ENCODE results near the gene LRRC51.

Gene LRRC51

DNA sequence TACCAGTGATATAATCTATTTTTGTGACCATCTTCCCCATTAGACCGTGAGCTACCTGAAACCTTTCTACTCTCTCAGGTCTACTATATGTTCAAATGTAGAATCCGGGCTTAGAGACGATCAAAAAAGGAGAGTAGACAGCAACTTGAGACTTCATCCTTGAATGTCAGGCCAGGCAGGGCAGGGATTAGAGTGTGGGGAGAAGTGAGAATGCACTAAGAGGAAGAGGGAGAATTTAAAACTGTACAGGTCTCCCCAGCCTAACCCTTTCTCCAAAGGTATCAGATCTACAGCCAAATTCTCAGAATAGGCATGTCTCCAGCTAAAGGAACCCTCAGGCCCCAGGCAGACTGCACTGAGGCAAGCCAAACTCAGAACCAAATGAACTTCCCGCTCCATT is 21.5 kb downstream of the LRRC51 start:
- H3K9ac ChIP-seq (ENCODE audit: low read length), result peak overlapping the region; percentile 99
- H3K4me3 ChIP-seq (ENCODE audit: low read length), result peak overlapping the region; percentile 97
- no peak for TF ChIP-seq EZH2phosphoT487 (IDR thresholded peaks at IDR 0.05; ENCODE audit: low read depth)
- TF ChIP-seq, protein P1, sequence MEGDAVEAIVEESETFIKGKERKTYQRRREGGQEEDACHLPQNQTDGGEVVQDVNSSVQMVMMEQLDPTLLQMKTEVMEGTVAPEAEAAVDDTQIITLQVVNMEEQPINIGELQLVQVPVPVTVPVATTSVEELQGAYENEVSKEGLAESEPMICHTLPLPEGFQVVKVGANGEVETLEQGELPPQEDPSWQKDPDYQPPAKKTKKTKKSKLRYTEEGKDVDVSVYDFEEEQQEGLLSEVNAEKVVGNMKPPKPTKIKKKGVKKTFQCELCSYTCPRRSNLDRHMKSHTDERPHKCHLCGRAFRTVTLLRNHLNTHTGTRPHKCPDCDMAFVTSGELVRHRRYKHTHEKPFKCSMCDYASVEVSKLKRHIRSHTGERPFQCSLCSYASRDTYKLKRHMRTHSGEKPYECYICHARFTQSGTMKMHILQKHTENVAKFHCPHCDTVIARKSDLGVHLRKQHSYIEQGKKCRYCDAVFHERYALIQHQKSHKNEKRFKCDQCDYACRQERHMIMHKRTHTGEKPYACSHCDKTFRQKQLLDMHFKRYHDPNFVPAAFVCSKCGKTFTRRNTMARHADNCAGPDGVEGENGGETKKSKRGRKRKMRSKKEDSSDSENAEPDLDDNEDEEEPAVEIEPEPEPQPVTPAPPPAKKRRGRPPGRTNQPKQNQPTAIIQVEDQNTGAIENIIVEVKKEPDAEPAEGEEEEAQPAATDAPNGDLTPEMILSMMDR (IDR thresholded peaks at IDR 0.05; ENCODE audit: low read depth, low read length), result no peak
- peaks cover 20% of the 10 kb centered on the region for H3K4me1 ChIP-seq (ENCODE audit: low read length)
- no peaks in the 10 kb centered on the region for H4K20me1 ChIP-seq (ENCODE audit: insufficient read depth, low read length)
- no peaks in the 10 kb centered on the region for H3K27me3 ChIP-seq (ENCODE audit: low read depth, low read length)
- H3K4me2 ChIP-seq (ENCODE audit: low read length), result peak overlapping the region; percentile 95
- peaks cover 23% of the 10 kb centered on the region for H3K36me3 ChIP-seq (replicated peaks; ENCODE audit: low read depth, low read length)
- no peak overlapping the region for H2AFZ ChIP-seq (ENCODE audit: low read depth, low read length)
- peaks cover 39% of the 10 kb centered on the region for H3K79me2 ChIP-seq (ENCODE audit: low read length)
- no peaks in the 10 kb centered on the region for H3K9me3 ChIP-seq (ENCODE audit: insufficient read depth, low read length)
- peak overlapping the region; percentile 71 for H3K27ac ChIP-seq (ENCODE audit: low read length)

DNA sequence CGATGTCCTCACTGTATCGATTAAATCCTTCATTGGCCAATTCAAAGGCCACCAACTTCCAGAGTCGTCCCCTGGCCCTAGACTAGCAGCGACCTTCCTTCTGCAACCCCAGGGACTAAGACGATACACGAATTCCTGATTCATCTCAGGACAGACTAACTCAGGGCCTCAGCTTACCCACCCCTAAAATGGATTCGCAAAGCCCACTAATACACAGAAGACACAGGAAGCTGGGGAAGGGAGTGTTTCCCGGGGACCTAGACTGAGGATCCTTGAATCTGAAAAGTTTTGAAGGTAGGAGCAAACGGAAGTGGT is 21.9 kb downstream of the LRRC51 start:
- Histone ChIP-seq H3K9ac (ENCODE audit: low read length) (peak overlapping the region; percentile 99), H3K27me3 (ENCODE audit: low read depth, low read length) (no peaks in the 10 kb centered on the region), H3K79me2 (ENCODE audit: low read length) (peaks cover 39% of the 10 kb centered on the region), H3K36me3 (replicated peaks; ENCODE audit: low read depth, low read length) (peaks cover 19% of the 10 kb centered on the region), H3K9me3 (ENCODE audit: insufficient read depth, low read length) (no peaks in the 10 kb centered on the region), H3K4me2 (ENCODE audit: low read length) (peak overlapping the region; percentile 95), H3K27ac (ENCODE audit: low read length) (peak overlapping the region; percentile 71), H2AFZ (ENCODE audit: low read depth, low read length) (peak overlapping the region; percentile 72; the same call in 1 of the 2 replicates), H3K4me3 (ENCODE audit: low read length) (peak overlapping the region; percentile 97), H4K20me1 (ENCODE audit: insufficient read depth, low read length) (no peaks in the 10 kb centered on the region), H3K4me1 (ENCODE audit: low read length) (peaks cover 20% of the 10 kb centered on the region)
- TF ChIP-seq, protein P1 (IDR thresholded peaks at IDR 0.05; ENCODE audit: low read depth, low read length), result no peak
- TF ChIP-seq EZH2phosphoT487 (IDR thresholded peaks at IDR 0.05; ENCODE audit: low read depth), result no peak

DNA sequence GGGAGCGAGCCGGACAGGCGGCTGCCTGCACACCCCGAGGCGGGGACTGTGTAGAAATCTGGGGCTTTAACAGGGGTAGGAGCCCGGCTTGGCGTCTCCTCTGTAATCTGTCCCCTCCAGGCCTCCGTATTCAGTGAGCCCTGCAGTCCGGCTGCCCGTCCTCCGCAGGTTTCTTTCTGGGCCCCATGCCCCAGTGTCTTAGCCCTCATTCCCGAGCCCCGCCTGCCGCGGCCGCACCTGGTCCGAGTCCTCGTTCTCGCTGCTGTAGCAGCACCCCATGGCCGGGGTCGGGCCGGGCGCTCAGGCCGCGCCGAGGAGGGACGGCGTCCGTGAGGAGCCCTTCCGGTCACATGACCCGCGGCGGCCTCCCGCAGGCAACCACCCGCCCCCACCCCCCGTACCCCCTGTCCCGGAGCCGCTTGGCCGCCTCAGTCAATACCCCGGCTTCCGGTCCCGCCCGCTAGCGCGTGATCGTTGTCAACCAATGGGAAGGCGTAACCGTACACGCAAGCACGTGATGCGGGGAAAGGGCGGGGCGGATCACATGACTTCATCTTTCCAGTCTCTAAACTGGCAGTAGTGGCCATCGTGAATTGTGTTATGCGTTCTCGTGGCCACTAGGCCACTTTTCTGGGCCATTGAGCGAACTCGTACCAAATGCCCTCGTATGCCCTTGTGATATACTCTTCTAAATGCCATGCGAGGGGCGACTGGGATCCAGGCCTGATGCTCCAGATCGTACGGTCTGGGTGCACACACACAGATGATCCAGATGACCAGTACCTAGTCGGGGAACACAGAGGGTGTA is 22.5 kb downstream of the LRRC51 start, which contains the start of gene LAMTOR1:
Gene LAMTOR1, minus strand, starts transcription at position 352 of the 808 bp plus-strand sequence. Its CDS starts 73 bp downstream, at position 279.
- H3K9me3 ChIP-seq (ENCODE audit: insufficient read depth, low read length), result no peaks in the 10 kb centered on the region
- peaks cover 17% of the 10 kb centered on the region for H3K36me3 ChIP-seq (replicated peaks; ENCODE audit: low read depth, low read length)
- H3K9ac ChIP-seq (ENCODE audit: low read length), result peak within 1 kb of the TSS; percentile 99
- H3K4me2 ChIP-seq (ENCODE audit: low read length), result peak within 1 kb of the TSS; percentile 95
- H4K20me1 ChIP-seq (ENCODE audit: insufficient read depth, low read length), result no peaks in the 10 kb centered on the region
- TF ChIP-seq EZH2phosphoT487 (IDR thresholded peaks at IDR 0.05; ENCODE audit: low read depth), result no peak
- TF ChIP-seq, protein P1 (IDR thresholded peaks at IDR 0.05; ENCODE audit: low read depth, low read length), result no peak
- H3K79me2 ChIP-seq (ENCODE audit: low read length), result peaks cover 39% of the 10 kb centered on the region
- H3K4me3 ChIP-seq (ENCODE audit: low read length), result peak within 1 kb of the TSS; percentile 97
- peak within 1 kb of the TSS; percentile 72; the same call in 1 of the 2 replicates for H2AFZ ChIP-seq (ENCODE audit: low read depth, low read length)
- peaks cover 20% of the 10 kb centered on the region for H3K4me1 ChIP-seq (ENCODE audit: low read length)
- peak within 1 kb of the TSS; percentile 71 for H3K27ac ChIP-seq (ENCODE audit: low read length)
- no peaks in the 10 kb centered on the region for H3K27me3 ChIP-seq (ENCODE audit: low read depth, low read length)

DNA sequence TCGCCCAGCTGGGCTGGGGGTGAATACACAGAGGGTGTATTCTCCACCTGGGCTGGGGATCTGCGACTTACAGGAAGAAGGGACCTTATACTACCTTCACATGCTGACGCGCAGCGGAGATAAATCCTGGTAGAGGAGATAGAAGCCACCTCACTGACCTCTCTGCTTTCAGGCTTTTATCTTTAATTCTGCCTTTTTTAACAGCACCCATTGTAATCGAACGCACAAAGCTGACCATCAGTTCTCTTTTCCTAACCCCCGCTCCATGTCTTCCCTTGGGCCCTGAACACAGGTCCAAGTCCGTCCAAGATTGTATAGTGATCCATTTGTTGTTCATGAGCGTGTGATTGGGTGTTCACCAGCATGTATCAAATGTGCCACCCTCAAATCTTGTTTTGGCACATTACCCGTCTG is 23.1 kb downstream of the LRRC51 start:
- Histone ChIP-seq H3K36me3 (replicated peaks; ENCODE audit: low read depth, low read length) (peaks cover 11% of the 10 kb centered on the region), H2AFZ (ENCODE audit: low read depth, low read length) (no peak overlapping the region), H3K79me2 (ENCODE audit: low read length) (peaks cover 39% of the 10 kb centered on the region), H3K9ac (ENCODE audit: low read length) (peak overlapping the region; percentile 41; the same call in 1 of the 2 replicates), H3K27me3 (ENCODE audit: low read depth, low read length) (no peaks in the 10 kb centered on the region), H3K4me1 (ENCODE audit: low read length) (peaks cover 20% of the 10 kb centered on the region), H3K9me3 (ENCODE audit: insufficient read depth, low read length) (no peaks in the 10 kb centered on the region), H4K20me1 (ENCODE audit: insufficient read depth, low read length) (no peaks in the 10 kb centered on the region), H3K4me2 (ENCODE audit: low read length) (peak overlapping the region; percentile 90), H3K4me3 (ENCODE audit: low read length) (peak overlapping the region; percentile 97), H3K27ac (ENCODE audit: low read length) (peak overlapping the region; percentile 40)
- TF ChIP-seq, protein P1 (IDR thresholded peaks at IDR 0.05; ENCODE audit: low read depth, low read length), result no peak
- no peak for TF ChIP-seq EZH2phosphoT487 (IDR thresholded peaks at IDR 0.05; ENCODE audit: low read depth)
